ENCODE data around the gene HUS1. TPM values are rescaled to one million over a fixed set of nuclear protein-coding genes. Genes with fewer than 3 reads are reported as not detected.

The HUS1 gene
- total and polyA plus RNA-seq, 2 of the 8 experiments (the other 6 are each of a cell fraction or from before 2014, with no cell fraction given): 15.0 to 33.0 TPM

- Histone ChIP-seq H3K4me3 (ENCODE audit: extremely low read depth in 1 of 4, insufficient read depth in 2 of 4, low read depth in 3 of 4, low read length in 4 of 4) (no peak overlapping the region), H3K23me2 (ENCODE audit: low read depth, low read length) (no peaks in the 10 kb centered on the region), H3K4me2 (ENCODE audit: insufficient read depth in 1 of 2, low read depth in 2 of 2, low read length in 2 of 2) (no peak overlapping the region), H4K91ac (replicated peaks; ENCODE audit: insufficient read length, low read length) (no peak overlapping the region), H3K27me3 (replicated peaks in 1 of 4; ENCODE audit: control insufficient read depth in 3 of 4, extremely low read depth in 1 of 4, insufficient read depth in 3 of 4, low read length in 3 of 4) (no peaks in the 10 kb centered on the region), H2BK5ac (ENCODE audit: low read depth, low read length) (no peak overlapping the region), H3K27ac (ENCODE audit: low read depth, low read length) (no peak overlapping the region), H2BK12ac (ENCODE audit: low read depth, low read length) (no peak overlapping the region), H2BK15ac (ENCODE audit: low read length) (no peak overlapping the region), H3K79me1 (ENCODE audit: low read depth, low read length) (no peaks in the 10 kb centered on the region), H3K79me2 (ENCODE audit: control insufficient read depth in 1 of 2, insufficient read depth in 2 of 2, low read length in 2 of 2) (no peaks in the 10 kb centered on the region), H3K56ac (replicated peaks; ENCODE audit: insufficient read length, low read depth, low read length) (no peak overlapping the region), H3K18ac (ENCODE audit: extremely low read depth, low read length) (no peak overlapping the region), H4K8ac (ENCODE audit: extremely low read depth, insufficient read depth, low read length) (no peak overlapping the region), H2BK120ac (replicated peaks; ENCODE audit: low read depth, low read length) (no peak overlapping the region), H3K23ac (ENCODE audit: insufficient read length) (no peak overlapping the region), H4K20me1 (replicated peaks in 1 of 2; ENCODE audit: control insufficient read depth in 1 of 2, insufficient read depth in 2 of 2, low read length in 2 of 2) (no peaks in the 10 kb centered on the region), H3K9me3 (ENCODE audit: insufficient read depth in 2 of 2, low read depth in 1 of 2, low read length in 1 of 2) (no peaks in the 10 kb centered on the region), H3K14ac (ENCODE audit: insufficient read length) (no peak overlapping the region), H4K5ac (ENCODE audit: insufficient read length, low read depth, low read length) (no peak overlapping the region), H3K4me1 (replicated peaks in 1 of 4; ENCODE audit: control insufficient read depth in 3 of 4, insufficient read depth in 4 of 4, low read length in 3 of 4) (peaks cover 0 to 9% (median 5%) of the 10 kb centered on the region in 4 experiments; a peak in 6 of 7 replicates), H2AFZ (ENCODE audit: low read length) (no peak overlapping the region), H2BK20ac (ENCODE audit: low read length) (no peak overlapping the region), H3K36me3 (ENCODE audit: control insufficient read depth in 2 of 4, insufficient read depth in 4 of 4, low read length in 3 of 4) (no peaks in the 10 kb centered on the region), H3K4ac (replicated peaks; ENCODE audit: insufficient read length, low read depth, low read length) (no peak overlapping the region), H2AK5ac (ENCODE audit: low read depth, low read length) (no peak overlapping the region), H3K9ac (replicated peaks in 1 of 4; ENCODE audit: extremely low read depth in 1 of 4, low read depth in 3 of 4, low read length in 3 of 4) (no peak overlapping the region)
- DNase-seq (ENCODE audit: low read depth in 1 of 2, low spot score in 2 of 2) (no peak), FAIRE-seq (no peak)
- no peak for TF ChIP-seq FOSL1 (IDR thresholded peaks at IDR 0.05; ENCODE audit: insufficient read depth, low read depth, low read length)
- TF ChIP-seq RAD21 (IDR thresholded peaks at IDR 0.05 in 1 of 2, conservative IDR thresholded peaks at IDR 0.05 in 1 of 2; ENCODE audit: low read depth in 2 of 2, low read length in 2 of 2): peak; percentile 58 to 69
- no peak for TF ChIP-seq TEAD4 (IDR thresholded peaks at IDR 0.05; ENCODE audit: low read depth, low read length)
- TF ChIP-seq RXRA (IDR thresholded peaks at IDR 0.05; ENCODE audit: insufficient read depth, low read depth, low read length): no peak
- TF ChIP-seq SUZ12 (IDR thresholded peaks at IDR 0.05; ENCODE audit: low read length): no peak
- TF ChIP-seq CTCF (IDR thresholded peaks at IDR 0.05; ENCODE audit: control extremely low read depth in 1 of 3, insufficient read depth in 1 of 3, low read depth in 1 of 3, low read length in 3 of 3): peak in 2 of 3 experiments; percentile 43 to 46; a peak in 3 of 4 replicates
- no peak for TF ChIP-seq SIRT6 (IDR thresholded peaks at IDR 0.05; ENCODE audit: low read length)
- TF ChIP-seq USF2 (IDR thresholded peaks at IDR 0.05; ENCODE audit: low read length): no peak
- no peak for TF ChIP-seq SAP30 (IDR thresholded peaks at IDR 0.05; ENCODE audit: insufficient read depth, insufficient replicate concordance, low read length)
- ChIA-PET CTCF (ENCODE audit: partially characterized antibody) (interaction anchor here (0.6 to 5.4 kb wide), 30 partner anchors 10 to 672 kb away, joined by 3 to 34 read pairs (median 4); partner anchors contain the start of gene PKD1L1), POLR2A (ENCODE audit: partially characterized antibody) (no interaction called here)
- WGBS, 2 experiments (ENCODE audit: extremely low coverage in 1 of 2, insufficient coverage in 1 of 2, insufficient read length in 1 of 2, insufficient replicate concordance in 2 of 2, low coverage in 1 of 2, low lambda C conversion rate in 2 of 2, missing lambda C conversion rate in 1 of 2): 80% methylated on average over 6 of the region's 6 CpGs; no CpG with 5 or more reads in 1 of the 2 experiments
Observed at GRCh38 chr7:47938574-47939165, 40.7 kb downstream of the HUS1 start.
